Measurements from ENCODE around the gene TRIML2.

Gene TRIML2, protein sequence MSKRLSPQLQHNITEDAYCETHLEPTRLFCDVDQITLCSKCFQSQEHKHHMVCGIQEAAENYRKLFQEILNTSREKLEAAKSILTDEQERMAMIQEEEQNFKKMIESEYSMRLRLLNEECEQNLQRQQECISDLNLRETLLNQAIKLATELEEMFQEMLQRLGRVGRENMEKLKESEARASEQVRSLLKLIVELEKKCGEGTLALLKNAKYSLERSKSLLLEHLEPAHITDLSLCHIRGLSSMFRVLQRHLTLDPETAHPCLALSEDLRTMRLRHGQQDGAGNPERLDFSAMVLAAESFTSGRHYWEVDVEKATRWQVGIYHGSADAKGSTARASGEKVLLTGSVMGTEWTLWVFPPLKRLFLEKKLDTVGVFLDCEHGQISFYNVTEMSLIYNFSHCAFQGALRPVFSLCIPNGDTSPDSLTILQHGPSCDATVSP

DNA sequence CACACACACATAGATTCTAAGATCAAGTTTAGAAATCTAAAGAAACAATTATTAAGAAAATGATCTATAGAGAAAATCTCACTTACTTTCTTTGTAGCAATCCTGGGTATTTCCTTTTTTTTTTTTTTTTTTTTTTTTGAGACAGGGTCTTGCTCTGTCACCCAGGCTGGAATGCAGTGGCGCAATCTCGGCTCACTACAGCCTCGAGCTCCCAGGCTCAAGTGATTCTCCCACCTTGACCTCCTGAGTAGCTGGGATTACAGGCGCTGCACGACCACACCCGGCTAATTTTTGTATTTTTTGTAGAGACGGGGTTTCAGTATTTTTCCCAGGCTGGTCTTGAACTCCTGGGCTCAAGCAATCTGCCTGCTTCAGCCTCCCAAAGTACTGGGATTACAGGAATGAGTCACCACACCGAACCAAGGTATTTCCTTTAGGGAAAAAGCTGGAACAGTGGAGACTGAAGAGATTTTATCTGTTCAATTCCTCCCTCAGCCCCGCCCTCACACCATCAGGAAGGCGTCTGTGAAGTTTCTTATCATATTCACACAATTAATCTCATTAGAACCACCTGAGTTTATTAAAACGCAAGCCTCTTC lies at the start of gene TRIML2:
TRIML2 (minus strand) TSS at position 447 of the 599 bp plus-strand sequence. CDS start 4,235 bp downstream, outside the sequence.
- TF ChIP-seq, protein P1, sequence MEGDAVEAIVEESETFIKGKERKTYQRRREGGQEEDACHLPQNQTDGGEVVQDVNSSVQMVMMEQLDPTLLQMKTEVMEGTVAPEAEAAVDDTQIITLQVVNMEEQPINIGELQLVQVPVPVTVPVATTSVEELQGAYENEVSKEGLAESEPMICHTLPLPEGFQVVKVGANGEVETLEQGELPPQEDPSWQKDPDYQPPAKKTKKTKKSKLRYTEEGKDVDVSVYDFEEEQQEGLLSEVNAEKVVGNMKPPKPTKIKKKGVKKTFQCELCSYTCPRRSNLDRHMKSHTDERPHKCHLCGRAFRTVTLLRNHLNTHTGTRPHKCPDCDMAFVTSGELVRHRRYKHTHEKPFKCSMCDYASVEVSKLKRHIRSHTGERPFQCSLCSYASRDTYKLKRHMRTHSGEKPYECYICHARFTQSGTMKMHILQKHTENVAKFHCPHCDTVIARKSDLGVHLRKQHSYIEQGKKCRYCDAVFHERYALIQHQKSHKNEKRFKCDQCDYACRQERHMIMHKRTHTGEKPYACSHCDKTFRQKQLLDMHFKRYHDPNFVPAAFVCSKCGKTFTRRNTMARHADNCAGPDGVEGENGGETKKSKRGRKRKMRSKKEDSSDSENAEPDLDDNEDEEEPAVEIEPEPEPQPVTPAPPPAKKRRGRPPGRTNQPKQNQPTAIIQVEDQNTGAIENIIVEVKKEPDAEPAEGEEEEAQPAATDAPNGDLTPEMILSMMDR (IDR thresholded peaks at IDR 0.05; ENCODE audit: low read depth, low read length, missing control alignments): no peak
- no peak within 1 kb of the TSS for H3K4me3 ChIP-seq (ENCODE audit: low read depth, low read length)
- DNase-seq (ENCODE audit: low read depth): no peak
- in situ Hi-C loops (cut with HindIII; ENCODE audit: low sequenced_read_pairs): no loop called here

DNA sequence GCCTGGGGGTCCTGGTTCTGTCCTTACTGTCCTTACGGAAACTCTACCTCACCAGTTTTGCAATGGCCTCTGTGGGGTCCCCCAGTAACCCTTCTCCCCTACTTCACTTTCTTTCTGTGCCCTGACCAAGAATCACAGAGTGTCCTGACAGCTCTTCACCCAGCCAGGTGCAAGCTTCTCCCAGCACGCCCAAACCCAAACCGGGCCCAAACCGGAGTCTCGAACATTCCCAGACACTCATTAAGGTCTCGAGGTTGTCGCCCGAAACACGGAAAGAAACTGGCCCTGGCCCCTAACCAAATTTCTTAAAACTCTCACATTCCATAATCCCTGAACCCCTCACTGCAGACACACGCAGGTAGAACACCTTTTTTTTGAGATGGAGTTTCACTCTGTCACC lies 48.9 kb upstream of the TRIML2 start:
- no peak overlapping the region for H3K4me3 ChIP-seq (ENCODE audit: low read depth, low read length)
- in situ Hi-C loops (cut with HindIII; ENCODE audit: low sequenced_read_pairs): no loop called here
- TF ChIP-seq, protein P1 (IDR thresholded peaks at IDR 0.05; ENCODE audit: low read depth, low read length, missing control alignments): no peak
- DNase-seq (ENCODE audit: low read depth): no peak

DNA sequence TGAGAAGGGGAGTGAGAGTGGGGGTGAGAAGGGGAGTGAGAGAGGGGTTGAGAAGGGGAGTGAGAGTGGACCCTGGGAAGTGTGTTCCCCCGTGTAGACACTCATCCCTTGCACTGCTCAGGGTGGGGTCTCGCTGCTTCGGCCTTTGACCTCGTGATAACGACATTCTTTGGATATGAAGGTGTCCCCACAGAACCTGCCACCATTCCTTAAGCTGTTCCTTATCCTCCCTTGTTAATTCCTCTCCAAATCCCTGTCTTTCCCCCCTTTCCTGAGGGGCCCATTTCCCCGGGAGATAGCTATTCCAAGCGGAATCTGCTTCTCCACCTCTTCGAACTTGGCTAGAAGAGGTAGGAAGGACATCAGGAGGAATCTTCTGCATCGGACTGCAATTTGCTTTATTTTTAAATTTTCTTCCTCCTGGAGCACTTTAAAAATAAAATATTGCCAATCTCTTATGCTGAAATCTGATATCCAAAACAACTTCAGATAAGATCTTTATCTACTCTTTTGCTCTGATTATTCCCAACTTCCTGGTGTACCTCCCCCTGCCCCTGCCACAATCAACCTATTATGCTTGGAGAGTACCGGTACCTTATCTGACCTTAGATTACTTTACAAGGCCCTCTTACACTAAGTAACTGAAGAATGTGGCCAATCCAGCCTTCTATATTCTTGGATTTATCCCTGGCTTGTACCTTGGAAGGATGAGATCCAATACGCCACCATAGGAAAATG lies 45.4 kb upstream of the TRIML2 start:
- no peak overlapping the region for H3K4me3 ChIP-seq (ENCODE audit: low read depth, low read length)
- TF ChIP-seq, protein P1 (IDR thresholded peaks at IDR 0.05; ENCODE audit: low read depth, low read length, missing control alignments): no peak
- DNase-seq (ENCODE audit: low read depth): no peak
- in situ Hi-C loops (cut with HindIII; ENCODE audit: low sequenced_read_pairs): no loop called here

DNA sequence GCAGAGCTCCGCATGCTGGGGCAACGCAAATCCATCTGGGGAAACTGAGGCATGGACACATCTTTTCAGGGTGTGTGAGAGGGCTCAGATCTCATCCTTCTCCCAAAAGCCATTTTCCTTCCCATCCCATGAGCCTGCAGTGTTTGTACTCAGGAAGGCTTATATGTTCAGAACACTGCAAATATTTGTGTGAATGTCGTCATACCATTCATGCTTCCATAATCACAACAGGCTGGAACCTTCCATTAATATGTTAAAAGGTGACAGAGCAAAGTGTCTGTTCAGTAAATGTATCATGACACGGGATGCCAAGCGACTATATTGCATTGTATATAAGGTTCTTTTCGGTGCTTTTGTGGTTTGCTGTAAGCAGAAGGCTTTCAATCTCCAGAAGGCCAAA lies 38.4 kb upstream of the TRIML2 start:
- no peak overlapping the region for H3K4me3 ChIP-seq (ENCODE audit: low read depth, low read length)
- no peak for DNase-seq (ENCODE audit: low read depth)
- in situ Hi-C loops (cut with HindIII; ENCODE audit: low sequenced_read_pairs): no loop called here
- TF ChIP-seq, protein P1 (IDR thresholded peaks at IDR 0.05; ENCODE audit: low read depth, low read length, missing control alignments): no peak

DNA sequence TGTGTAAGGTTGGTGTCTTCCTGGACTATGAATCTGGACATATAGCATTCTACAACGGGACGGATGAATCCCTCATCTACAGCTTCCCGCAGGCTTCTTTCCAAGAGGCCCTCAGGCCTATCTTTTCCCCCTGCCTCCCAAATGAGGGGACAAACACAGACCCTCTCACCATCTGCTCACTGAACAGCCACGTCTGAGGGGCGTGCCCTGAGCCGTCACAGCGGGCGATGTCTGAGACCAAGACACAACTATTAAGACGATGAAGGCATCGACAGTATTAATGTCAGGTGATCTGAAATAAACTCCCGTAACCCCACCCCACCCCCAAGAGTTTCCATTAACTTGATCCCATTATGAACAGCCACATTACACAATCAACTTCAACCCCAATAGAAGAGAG lies 37.8 kb upstream of the TRIML2 start:
- TF ChIP-seq, protein P1 (IDR thresholded peaks at IDR 0.05; ENCODE audit: low read depth, low read length, missing control alignments): no peak
- H3K4me3 ChIP-seq (ENCODE audit: low read depth, low read length): no peak overlapping the region
- in situ Hi-C loops (cut with HindIII; ENCODE audit: low sequenced_read_pairs): no loop called here
- DNase-seq (ENCODE audit: low read depth): no peak

DNA sequence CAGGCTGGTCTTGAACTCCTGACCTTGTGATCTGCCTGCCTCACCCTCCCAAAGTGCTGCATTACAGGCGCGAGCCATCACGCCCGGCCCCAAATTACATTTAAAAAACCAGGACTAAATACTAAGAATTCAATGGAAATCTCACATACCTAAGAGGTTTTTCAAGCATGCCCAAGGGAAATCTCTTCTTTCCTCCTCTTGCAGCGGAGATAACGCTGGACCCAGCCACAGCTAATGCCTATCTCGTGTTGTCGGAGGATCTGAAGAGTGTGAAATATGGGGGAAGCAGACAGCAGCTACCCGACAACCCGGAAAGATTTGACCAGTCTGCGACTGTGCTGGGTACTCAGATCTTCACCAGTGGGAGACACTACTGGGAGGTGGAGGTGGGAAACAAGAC lies 37.2 kb upstream of the TRIML2 start:
- in situ Hi-C loops (cut with HindIII; ENCODE audit: low sequenced_read_pairs): no loop called here
- no peak for DNase-seq (ENCODE audit: low read depth)
- TF ChIP-seq, protein P1 (IDR thresholded peaks at IDR 0.05; ENCODE audit: low read depth, low read length, missing control alignments): no peak
- H3K4me3 ChIP-seq (ENCODE audit: low read depth, low read length): no peak overlapping the region
